ENCODE measurements around the gene ST6GAL2.

ST6GAL2 gene

GRCh38 chr2:106828119-106828518 lies 57.8 kb downstream of the ST6GAL2 start:
- no peak for DNase-seq (ENCODE audit: low spot score)

GRCh38 chr2:106827158-106827557 lies 58.8 kb downstream of the ST6GAL2 start:
- DNase-seq (ENCODE audit: low spot score) = no peak

GRCh38 chr2:106825161-106825560 lies 60.8 kb downstream of the ST6GAL2 start:
- DNase-seq (ENCODE audit: low spot score) = no peak

- no peak for DNase-seq (ENCODE audit: low spot score)
Observed at GRCh38 chr2:106816974-106817373, 69.0 kb downstream of the ST6GAL2 start.

GRCh38 chr2:106812841-106813240 lies 73.1 kb downstream of the ST6GAL2 start:
- no peak for DNase-seq (ENCODE audit: low spot score)

- DNase-seq (ENCODE audit: low spot score) = no peak
Observed at GRCh38 chr2:106812383-106812782, 73.6 kb downstream of the ST6GAL2 start.

- no peak for DNase-seq (ENCODE audit: low spot score)
Observed at GRCh38 chr2:106805716-106806115, 80.3 kb downstream of the ST6GAL2 start.

GRCh38 chr2:106804161-106804560 lies 81.8 kb downstream of the ST6GAL2 start:
- DNase-seq (ENCODE audit: low spot score) = no peak

- no peak for DNase-seq (ENCODE audit: low spot score)
Observed at GRCh38 chr2:106800976-106801655, 84.9 kb downstream of the ST6GAL2 start.

GRCh38 chr2:106800180-106800579 lies 85.8 kb downstream of the ST6GAL2 start:
- DNase-seq (ENCODE audit: low spot score) = no peak

- no peak for DNase-seq (ENCODE audit: low spot score)
Observed at GRCh38 chr2:106798826-106799552, 87.0 kb downstream of the ST6GAL2 start.

GRCh38 chr2:106797494-106797893 lies 88.5 kb downstream of the ST6GAL2 start:
- DNase-seq (ENCODE audit: low spot score) = no peak

- no peak for DNase-seq (ENCODE audit: low spot score)
Observed at GRCh38 chr2:106792671-106793070, 93.3 kb downstream of the ST6GAL2 start.

GRCh38 chr2:106789185-106789584 lies 96.8 kb downstream of the ST6GAL2 start:
- peak; percentile 4 for DNase-seq (ENCODE audit: low spot score)

- DNase-seq (ENCODE audit: low spot score) = no peak
Observed at GRCh38 chr2:106782681-106783080, 103.3 kb downstream of the ST6GAL2 start.

GRCh38 chr2:106781196-106781595 lies 104.8 kb downstream of the ST6GAL2 start:
- no peak for DNase-seq (ENCODE audit: low spot score)

- no peak for DNase-seq (ENCODE audit: low spot score)
Observed at GRCh38 chr2:106771811-106772210, 114.2 kb downstream of the ST6GAL2 start.

GRCh38 chr2:106770986-106771385 lies 115.0 kb downstream of the ST6GAL2 start:
- DNase-seq (ENCODE audit: low spot score) = no peak

- no peak for DNase-seq (ENCODE audit: low spot score)
Observed at GRCh38 chr2:106764614-106765013, 121.4 kb downstream of the ST6GAL2 start.

GRCh38 chr2:106759966-106760365 lies 126.0 kb downstream of the ST6GAL2 start:
- DNase-seq (ENCODE audit: low spot score) = no peak

- no peak for DNase-seq (ENCODE audit: low spot score)
Observed at GRCh38 chr2:106758901-106759497, 127.0 kb downstream of the ST6GAL2 start.
